Measurements from ENCODE around the gene GAN.

- TF ChIP-seq EZH2 (IDR thresholded peaks at IDR 0.05; ENCODE audit: borderline replicate concordance, low read depth, low read length) (no peak), TAF1 (IDR thresholded peaks at IDR 0.05; ENCODE audit: control insufficient read depth, extremely low read depth, insufficient read depth, low read length, severe bottlenecking) (no peak), ZNF696 (CRISPR knock-in tag; conservative IDR thresholded peaks at IDR 0.05) (no peak), ZNF431 (CRISPR knock-in tag; IDR thresholded peaks at IDR 0.05) (no peak), CTCF (IDR thresholded peaks at IDR 0.05 in 2 of 3, conservative IDR thresholded peaks at IDR 0.05 in 1 of 3; ENCODE audit: insufficient read depth in 2 of 3, low read depth in 1 of 3, low read length in 3 of 3) (0 out of 6 replicates have a peak, but pooled peaks of 1 of the 3 experiments have one; percentile 2), TCFL5 (CRISPR knock-in tag; conservative IDR thresholded peaks at IDR 0.05) (no peak), USF2 (CRISPR knock-in tag; IDR thresholded peaks at IDR 0.05) (no peak), BCOR (IDR thresholded peaks at IDR 0.05) (no peak), XRCC5 (IDR thresholded peaks at IDR 0.05; ENCODE audit: low read depth, low read length) (no peak), POLR2A (conservative IDR thresholded peaks at IDR 0.05) (no peak), ZNF655 (CRISPR knock-in tag; IDR thresholded peaks at IDR 0.05) (no peak), ZNF639 (CRISPR knock-in tag; conservative IDR thresholded peaks at IDR 0.05 in 1 of 2, IDR thresholded peaks at IDR 0.05 in 1 of 2) (no peak), SMAD1 (IDR thresholded peaks at IDR 0.05; ENCODE audit: low read depth, low read length, partially characterized antibody) (no peak)
Observed at GRCh38 chr16:81316176-81316496, 1.4 kb downstream of the GAN start.
